ENCODE results near the gene RBKS.
"Not testable (repeated sequence)": the region's sequence is repeated elsewhere in the genome, so short reads cannot be mapped to it uniquely, and the experiment has no call there.

The RBKS gene

DNA sequence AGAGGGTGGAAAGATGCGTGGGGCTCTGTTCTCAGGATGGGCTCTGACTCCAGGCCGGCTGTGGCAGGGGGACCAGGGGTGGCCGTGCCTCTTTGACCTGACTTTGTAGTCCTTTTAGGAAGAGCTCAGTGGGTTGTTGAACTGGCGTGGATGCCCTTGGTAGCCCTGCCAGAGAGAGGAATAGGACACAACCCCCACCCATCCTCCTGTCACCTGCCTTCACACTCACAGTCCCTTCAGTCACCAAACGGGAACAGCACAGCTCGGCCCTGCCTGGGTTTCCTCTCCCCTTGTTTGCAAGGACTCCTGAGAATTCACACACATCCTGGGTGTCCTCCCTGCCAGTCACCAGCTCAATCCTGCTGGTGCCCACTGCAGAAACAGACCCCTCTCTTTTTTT is 138.8 kb downstream of the RBKS start:
- H3K27me3 ChIP-seq (ENCODE audit: control insufficient read depth, insufficient read depth, low read length): no peaks in the 10 kb centered on the region
- no peaks in the 10 kb centered on the region for H3K9me3 ChIP-seq (ENCODE audit: control insufficient read depth, insufficient read depth, low read length)
- H3K4me3 ChIP-seq (ENCODE audit: low read length): no peak overlapping the region
- no peak overlapping the region for H3K27ac ChIP-seq (ENCODE audit: low read length)
- no peaks in the 10 kb centered on the region; the same call in 1 of the 2 replicates for H3K36me3 ChIP-seq (ENCODE audit: control insufficient read depth, insufficient read depth, low read length)
- peaks cover 8% of the 10 kb centered on the region; the same call in 1 of the 2 replicates for H3K4me1 ChIP-seq (ENCODE audit: control insufficient read depth, insufficient read depth, low read length)
- no CpG with 5 or more reads among the region's 6 CpGs for WGBS (ENCODE audit: insufficient coverage, insufficient read length)
- no peak for DNase-seq (ENCODE audit: low read depth, low spot score)

DNA sequence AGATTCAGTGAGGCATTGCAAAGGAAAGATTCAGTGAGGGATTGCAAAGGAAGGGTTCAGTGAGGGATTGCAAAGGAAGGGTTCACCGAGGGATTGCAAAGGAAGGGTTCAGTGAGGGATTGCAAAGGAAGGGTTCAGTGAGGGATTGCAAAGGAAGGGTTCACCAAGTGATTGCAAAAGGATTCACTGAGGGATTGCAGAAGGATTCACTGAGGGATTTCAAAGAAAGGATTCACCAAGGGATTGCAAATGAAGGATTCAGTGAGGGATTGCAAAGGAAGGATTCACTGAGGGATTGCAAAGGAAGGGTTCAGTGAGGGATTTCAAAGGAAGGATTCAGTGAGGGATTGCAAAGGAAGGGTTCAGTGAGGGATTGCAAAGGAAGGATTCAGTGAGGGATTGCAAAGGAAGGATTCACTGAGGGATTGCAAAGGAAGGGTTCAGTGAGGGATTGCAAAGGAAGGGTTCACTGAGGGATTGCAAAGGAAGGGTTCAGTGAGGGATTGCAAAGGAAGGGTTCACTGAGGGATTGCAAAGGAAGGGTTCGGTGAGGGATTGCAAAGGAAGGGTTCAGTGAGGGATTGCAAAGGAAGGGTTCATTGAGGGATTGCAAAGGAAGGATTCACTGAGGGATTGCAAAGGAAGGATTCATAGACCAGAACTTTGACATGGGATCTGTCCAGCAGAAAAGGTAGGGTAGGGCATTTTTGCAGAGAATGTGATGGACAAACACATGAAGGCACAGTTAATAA is 141.2 kb downstream of the RBKS start:
- not testable (repeated sequence) for H3K4me3 ChIP-seq (ENCODE audit: low read length); H3K27ac ChIP-seq (ENCODE audit: low read length); H3K9me3 ChIP-seq (ENCODE audit: control insufficient read depth, insufficient read depth, low read length); H3K4me1 ChIP-seq (ENCODE audit: control insufficient read depth, insufficient read depth, low read length); H3K27me3 ChIP-seq (ENCODE audit: control insufficient read depth, insufficient read depth, low read length); H3K36me3 ChIP-seq (ENCODE audit: control insufficient read depth, insufficient read depth, low read length); DNase-seq (ENCODE audit: low read depth, low spot score)
- no CpG with 5 or more reads among the region's 2 CpGs for WGBS (ENCODE audit: insufficient coverage, insufficient read length)

DNA sequence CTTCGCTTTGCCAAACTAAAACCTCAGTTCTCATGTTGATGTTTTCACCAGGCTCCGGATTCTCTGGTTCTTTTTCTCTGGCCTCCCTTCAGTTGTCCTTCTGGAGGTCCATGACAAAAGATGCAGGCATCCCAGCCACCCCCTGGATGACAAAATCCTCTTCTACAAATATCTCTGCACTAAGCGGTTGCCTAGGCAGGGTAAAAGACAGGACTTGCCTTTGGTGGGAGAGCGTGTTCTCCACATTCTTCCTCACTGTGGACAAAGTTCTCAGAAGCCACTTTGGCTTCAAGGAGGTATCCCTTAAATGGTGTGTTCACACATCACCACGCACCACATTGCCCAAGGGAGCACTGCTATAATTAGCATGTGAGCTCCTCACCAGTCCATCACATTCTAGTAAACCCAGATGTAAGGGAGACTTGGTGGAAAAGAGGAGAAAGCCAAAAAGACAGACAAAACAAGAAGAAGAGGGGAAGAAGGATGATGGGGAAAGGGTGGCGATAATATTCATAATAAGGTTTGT is 142.3 kb downstream of the RBKS start:
- Histone ChIP-seq H3K27ac (ENCODE audit: low read length) (no peak overlapping the region), H3K4me3 (ENCODE audit: low read length) (no peak overlapping the region), H3K36me3 (ENCODE audit: control insufficient read depth, insufficient read depth, low read length) (no peaks in the 10 kb centered on the region), H3K4me1 (ENCODE audit: control insufficient read depth, insufficient read depth, low read length) (peaks cover 4% of the 10 kb centered on the region; the same call in 1 of the 2 replicates), H3K27me3 (ENCODE audit: control insufficient read depth, insufficient read depth, low read length) (no peaks in the 10 kb centered on the region), H3K9me3 (ENCODE audit: control insufficient read depth, insufficient read depth, low read length) (no peaks in the 10 kb centered on the region)
- WGBS (ENCODE audit: insufficient coverage, insufficient read length): 100% methylated on average over 1 of the region's 6 CpGs
- no peak for DNase-seq (ENCODE audit: low read depth, low spot score)

DNA sequence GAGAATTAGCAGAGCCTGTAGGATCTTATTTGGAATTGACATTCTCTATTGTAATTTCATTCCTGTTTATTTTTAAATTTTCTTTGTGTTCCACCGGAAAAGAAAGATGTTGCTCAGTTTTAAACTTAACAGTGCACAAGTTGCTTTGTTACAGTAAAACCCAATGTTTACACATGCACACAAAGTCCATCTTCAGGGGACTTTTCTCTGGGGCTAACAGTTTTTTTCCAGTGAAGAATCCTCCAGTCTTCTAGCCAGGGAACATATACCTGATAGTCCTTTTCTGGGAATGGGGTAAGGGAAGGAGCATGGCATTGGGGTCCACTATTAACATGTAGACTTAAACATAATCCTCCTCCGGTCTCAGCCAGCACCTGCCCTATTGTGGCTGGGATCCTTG is 143.9 kb downstream of the RBKS start:
- Histone ChIP-seq H3K9me3 (ENCODE audit: control insufficient read depth, insufficient read depth, low read length) (no peaks in the 10 kb centered on the region), H3K36me3 (ENCODE audit: control insufficient read depth, insufficient read depth, low read length) (no peaks in the 10 kb centered on the region), H3K4me3 (ENCODE audit: low read length) (no peak overlapping the region), H3K27ac (ENCODE audit: low read length) (no peak overlapping the region), H3K4me1 (ENCODE audit: control insufficient read depth, insufficient read depth, low read length) (peaks cover 2% of the 10 kb centered on the region; the same call in 1 of the 2 replicates), H3K27me3 (ENCODE audit: control insufficient read depth, insufficient read depth, low read length) (no peaks in the 10 kb centered on the region)
- no CpG with 5 or more reads among the region's 2 CpGs for WGBS (ENCODE audit: insufficient coverage, insufficient read length)
- DNase-seq (ENCODE audit: low read depth, low spot score): no peak

DNA sequence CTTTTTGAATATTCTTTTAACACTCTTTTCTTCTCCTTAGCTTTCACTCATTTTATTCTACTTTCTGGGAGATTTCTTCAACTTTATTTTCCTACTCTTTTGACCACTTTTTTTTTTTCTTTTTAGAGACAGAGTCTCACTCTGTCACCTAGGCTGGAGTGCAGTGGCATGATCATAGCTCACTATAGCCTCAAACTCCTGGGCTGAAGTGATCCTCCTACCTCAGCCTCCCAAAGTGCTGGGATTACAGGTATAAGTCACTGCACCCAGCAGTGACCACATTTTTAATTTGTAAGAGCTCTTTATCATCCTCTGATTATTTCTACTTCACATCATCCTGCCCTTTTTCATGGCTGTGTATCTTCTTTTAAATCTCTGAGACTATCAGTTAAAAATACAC is 144.7 kb downstream of the RBKS start:
- H3K4me3 ChIP-seq (ENCODE audit: low read length); DNase-seq (ENCODE audit: low read depth, low spot score); H3K27ac ChIP-seq (ENCODE audit: low read length); H3K4me1 ChIP-seq (ENCODE audit: control insufficient read depth, insufficient read depth, low read length); H3K27me3 ChIP-seq (ENCODE audit: control insufficient read depth, insufficient read depth, low read length); H3K9me3 ChIP-seq (ENCODE audit: control insufficient read depth, insufficient read depth, low read length); H3K36me3 ChIP-seq (ENCODE audit: control insufficient read depth, insufficient read depth, low read length): not testable (repeated sequence)

DNA sequence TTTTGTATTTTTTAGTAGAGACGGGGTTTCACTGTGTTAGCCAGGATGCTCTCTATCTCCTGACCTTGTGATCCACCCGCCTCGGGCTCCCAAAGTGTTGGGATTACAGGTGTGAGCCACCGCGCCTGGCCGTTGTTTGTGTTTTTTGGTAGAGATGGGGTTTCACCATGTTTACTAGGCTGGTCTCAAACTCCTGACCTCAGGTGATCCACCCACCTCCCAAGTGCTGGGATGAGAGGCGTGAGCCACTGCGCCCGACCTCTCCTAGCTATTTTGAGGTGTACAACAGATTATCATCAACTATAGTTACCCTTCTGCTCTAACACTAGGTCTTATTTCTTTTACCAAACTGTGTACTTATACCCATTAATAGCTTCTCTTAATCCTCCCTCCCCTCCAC is 147.6 kb downstream of the RBKS start:
- H3K36me3 ChIP-seq (ENCODE audit: control insufficient read depth, insufficient read depth, low read length): no peaks in the 10 kb centered on the region
- H3K4me1 ChIP-seq (ENCODE audit: control insufficient read depth, insufficient read depth, low read length): no peaks in the 10 kb centered on the region
- H3K27me3 ChIP-seq (ENCODE audit: control insufficient read depth, insufficient read depth, low read length): no peaks in the 10 kb centered on the region
- H3K27ac ChIP-seq (ENCODE audit: low read length): no peak overlapping the region
- H3K4me3 ChIP-seq (ENCODE audit: low read length): no peak overlapping the region
- DNase-seq (ENCODE audit: low read depth, low spot score): no peak
- no CpG with 5 or more reads among the region's 9 CpGs for WGBS (ENCODE audit: insufficient coverage, insufficient read length)
- H3K9me3 ChIP-seq (ENCODE audit: control insufficient read depth, insufficient read depth, low read length): no peaks in the 10 kb centered on the region

DNA sequence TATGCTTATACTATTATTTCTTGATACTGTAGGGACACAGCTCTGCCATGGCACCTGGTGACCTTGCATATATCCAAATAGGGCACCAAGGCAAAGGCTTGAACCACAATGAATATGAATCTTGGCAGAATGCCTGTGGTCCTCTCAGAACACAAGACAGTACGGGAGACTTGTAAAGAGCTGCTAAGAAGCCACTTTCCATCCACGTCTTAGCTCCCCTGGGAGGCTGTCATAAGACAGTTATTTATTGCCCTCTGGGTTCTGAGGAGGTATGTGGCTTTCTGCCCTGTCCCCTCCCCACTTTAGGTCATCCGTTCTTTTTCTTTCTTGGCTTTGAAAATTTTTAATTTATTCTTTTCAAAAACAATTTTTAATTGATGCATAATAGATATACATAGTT is 148.5 kb downstream of the RBKS start:
- DNase-seq (ENCODE audit: low read depth, low spot score): no peak
- Histone ChIP-seq H3K36me3 (ENCODE audit: control insufficient read depth, insufficient read depth, low read length) (no peaks in the 10 kb centered on the region), H3K4me1 (ENCODE audit: control insufficient read depth, insufficient read depth, low read length) (no peaks in the 10 kb centered on the region), H3K27ac (ENCODE audit: low read length) (no peak overlapping the region), H3K9me3 (ENCODE audit: control insufficient read depth, insufficient read depth, low read length) (no peaks in the 10 kb centered on the region), H3K27me3 (ENCODE audit: control insufficient read depth, insufficient read depth, low read length) (no peaks in the 10 kb centered on the region), H3K4me3 (ENCODE audit: low read length) (no peak overlapping the region)
- WGBS (ENCODE audit: insufficient coverage, insufficient read length): no CpG with 5 or more reads among the region's 3 CpGs

DNA sequence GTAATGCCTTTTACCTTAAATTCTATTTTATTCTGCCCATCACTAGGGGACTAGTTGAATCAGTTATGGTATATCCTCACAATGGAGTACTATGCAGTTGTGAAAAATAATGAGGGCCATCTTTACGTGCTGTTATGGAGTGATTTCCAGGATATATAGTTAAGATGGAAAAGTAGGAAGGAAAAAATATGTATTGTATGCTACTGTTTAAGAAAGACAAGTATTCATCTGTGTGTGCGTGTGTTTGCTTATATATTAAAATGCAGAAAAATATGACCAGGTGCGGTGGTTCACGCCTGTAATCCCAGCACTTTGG is 151.2 kb downstream of the RBKS start:
- peaks cover 8% of the 10 kb centered on the region for H3K4me1 ChIP-seq (ENCODE audit: control insufficient read depth, insufficient read depth, low read length)
- H3K27ac ChIP-seq (ENCODE audit: low read length): no peak overlapping the region
- no peaks in the 10 kb centered on the region for H3K36me3 ChIP-seq (ENCODE audit: control insufficient read depth, insufficient read depth, low read length)
- DNase-seq (ENCODE audit: low read depth, low spot score): no peak
- WGBS (ENCODE audit: insufficient coverage, insufficient read length): no CpG with 5 or more reads among the region's 4 CpGs
- H3K4me3 ChIP-seq (ENCODE audit: low read length): no peak overlapping the region
- no peaks in the 10 kb centered on the region for H3K27me3 ChIP-seq (ENCODE audit: control insufficient read depth, insufficient read depth, low read length)
- no peaks in the 10 kb centered on the region for H3K9me3 ChIP-seq (ENCODE audit: control insufficient read depth, insufficient read depth, low read length)

DNA sequence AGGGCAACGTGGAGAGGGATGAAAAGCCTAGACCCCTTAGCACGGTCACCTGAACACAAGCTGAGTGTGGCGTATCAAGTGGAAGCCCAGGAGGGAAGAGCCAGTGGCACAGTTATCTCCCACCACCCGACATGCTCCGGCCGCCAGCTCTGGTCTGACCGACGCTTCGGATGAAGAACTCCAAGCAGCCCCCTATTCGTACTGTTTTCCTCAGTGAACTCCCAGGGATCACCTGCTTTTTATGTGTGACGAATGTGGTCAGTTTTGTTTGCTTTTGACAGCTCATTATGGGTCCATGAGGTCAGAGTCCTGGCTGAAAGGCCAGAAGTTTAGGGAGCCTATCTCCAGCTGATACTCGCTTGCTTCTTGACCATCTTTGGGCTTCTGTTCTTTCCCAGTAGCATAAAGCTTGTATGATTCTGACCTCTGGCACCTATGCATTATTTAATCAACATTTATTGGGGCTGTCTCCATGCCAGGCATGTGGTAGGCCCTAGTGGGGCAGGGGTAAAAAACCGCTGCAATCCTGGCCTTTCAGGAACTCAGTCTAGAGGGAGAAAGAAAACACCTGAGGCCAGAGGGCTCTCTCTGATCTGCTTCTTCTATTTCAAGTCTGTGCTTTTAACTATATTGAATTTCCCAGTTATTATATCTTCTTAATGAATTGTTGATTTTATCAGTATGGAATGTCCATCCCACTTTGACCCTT is 151.7 kb downstream of the RBKS start:
- Histone ChIP-seq H3K27ac (ENCODE audit: low read length) (no peak overlapping the region), H3K4me3 (ENCODE audit: low read length) (no peak overlapping the region), H3K9me3 (ENCODE audit: control insufficient read depth, insufficient read depth, low read length) (no peaks in the 10 kb centered on the region), H3K4me1 (ENCODE audit: control insufficient read depth, insufficient read depth, low read length) (peaks cover 8% of the 10 kb centered on the region), H3K36me3 (ENCODE audit: control insufficient read depth, insufficient read depth, low read length) (no peaks in the 10 kb centered on the region), H3K27me3 (ENCODE audit: control insufficient read depth, insufficient read depth, low read length) (no peaks in the 10 kb centered on the region)
- no CpG with 5 or more reads among the region's 13 CpGs for WGBS (ENCODE audit: insufficient coverage, insufficient read length)
- DNase-seq (ENCODE audit: low read depth, low spot score): no peak

DNA sequence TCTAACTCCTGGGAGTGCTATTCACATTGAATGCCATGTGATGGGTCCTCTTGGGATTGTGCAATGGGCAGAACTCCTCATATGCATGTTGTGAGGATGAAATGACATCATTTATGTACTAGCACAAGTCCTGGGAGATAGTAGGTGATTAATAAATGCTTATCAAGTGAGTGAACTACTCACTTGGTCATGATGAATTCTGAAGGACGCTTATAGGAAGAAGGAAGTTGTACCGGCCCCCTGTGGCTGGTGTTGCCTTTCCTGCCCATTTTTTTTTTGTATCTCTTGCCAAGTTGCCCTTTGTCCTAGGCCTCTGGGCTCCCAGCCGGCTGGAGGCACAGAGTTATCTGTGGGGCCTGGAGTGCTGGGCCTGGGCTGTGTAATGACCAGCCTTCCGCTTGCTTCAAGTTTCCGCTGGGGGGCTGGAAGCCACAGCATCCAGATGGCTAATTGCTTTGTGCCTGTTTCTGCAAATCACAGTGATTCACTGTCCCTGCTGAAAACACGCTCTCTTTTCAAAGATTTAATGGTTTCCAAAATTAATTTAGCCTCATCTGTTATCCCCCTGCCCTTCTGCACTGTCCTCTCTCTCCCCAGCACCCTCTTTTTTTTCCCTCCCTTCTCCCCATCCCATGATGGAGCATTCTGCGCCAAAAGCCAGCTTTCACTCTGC is 152.4 kb downstream of the RBKS start:
- H3K27ac ChIP-seq (ENCODE audit: low read length): no peak overlapping the region
- no peak for DNase-seq (ENCODE audit: low read depth, low spot score)
- no peak overlapping the region for H3K4me3 ChIP-seq (ENCODE audit: low read length)
- no peaks in the 10 kb centered on the region for H3K27me3 ChIP-seq (ENCODE audit: control insufficient read depth, insufficient read depth, low read length)
- no peaks in the 10 kb centered on the region for H3K36me3 ChIP-seq (ENCODE audit: control insufficient read depth, insufficient read depth, low read length)
- no peaks in the 10 kb centered on the region for H3K9me3 ChIP-seq (ENCODE audit: control insufficient read depth, insufficient read depth, low read length)
- no CpG with 5 or more reads among the region's 7 CpGs for WGBS (ENCODE audit: insufficient coverage, insufficient read length)
- peaks cover 8% of the 10 kb centered on the region for H3K4me1 ChIP-seq (ENCODE audit: control insufficient read depth, insufficient read depth, low read length)

All from iPS DF 6.9 (cell line).